Astrocyte of the spinal cord (primary cell): ENCODE results near the gene NUDT21.

Experiments used
- DNase-seq: peaks from one replicate; pipeline ENCODE4 v3.0.0; 2011; ENCODE audit warnings: low read depth, low spot score
- H3K4me3 ChIP-seq: 2 replicates; pipeline ENCODE4 v1.5.1; 2011; ENCODE audit warnings: low read depth, mild to moderate bottlenecking, low read length, moderate library complexity
- CTCF ChIP-seq: IDR thresholded peaks from 2 replicates; pipeline ENCODE4 v1.5.1; 2012; ENCODE audit warnings: low read depth, mild to moderate bottlenecking, low read length, inconsistent platforms
- in situ Hi-C: cut with HindIII; loops from 2 replicates; pipeline ENCODE4 v1.10.0; 2017; ENCODE audit warnings: low sequenced_read_pairs

Gene NUDT21

GRCh38 chr16:56448005-56448404 is 3.1 kb downstream of the NUDT21 start:
- H3K4me3 ChIP-seq, result no peak overlapping the region
- in situ Hi-C loops, result no loop called here
- TF ChIP-seq CTCF, result no peak
- no peak for DNase-seq

GRCh38 chr16:56447286-56447685 is 3.8 kb downstream of the NUDT21 start:
- TF ChIP-seq CTCF, result no peak
- no peak overlapping the region for H3K4me3 ChIP-seq
- no peak for DNase-seq
- in situ Hi-C loops, result no loop called here

- in situ Hi-C loops, result no loop called here
- H3K4me3 ChIP-seq, result no peak overlapping the region
- no peak for TF ChIP-seq CTCF
- DNase-seq, result no peak
Observed at GRCh38 chr16:56438038-56438437, 13.1 kb downstream of the NUDT21 start.

GRCh38 chr16:56436258-56436657 is 14.9 kb downstream of the NUDT21 start:
- no peak for DNase-seq
- in situ Hi-C loops, result no loop called here
- TF ChIP-seq CTCF, result no peak

GRCh38 chr16:56428091-56428490 is 23.0 kb downstream of the NUDT21 start:
- H3K4me3 ChIP-seq, result no peak overlapping the region
- in situ Hi-C loops, result no loop called here
- no peak for TF ChIP-seq CTCF
- DNase-seq, result no peak

More at GRCh38 chr16:56436258-56436657, 14.9 kb downstream of the NUDT21 start:
- no peak overlapping the region for H3K4me3 ChIP-seq

- in situ Hi-C loops, result no loop called here
- DNase-seq, result no peak
- H3K4me3 ChIP-seq, result no peak overlapping the region
- TF ChIP-seq CTCF, result no peak
Observed at GRCh38 chr16:56426585-56426984, 24.5 kb downstream of the NUDT21 start.

GRCh38 chr16:56425439-56425832 is 25.7 kb downstream of the NUDT21 start, which contains the start of gene AMFR:
AMFR (minus strand) TSS chr16:56425545; CDS start chr16:56425327, 218 bp downstream.
- in situ Hi-C loops, result no loop called here
- H3K4me3 ChIP-seq, result peak within 1 kb of the TSS; percentile 71
- TF ChIP-seq CTCF, result peak; percentile 19
- peak; percentile 63 for DNase-seq
